GM19351 (cell line): ENCODE results near the gene TNFRSF8.

Experiments used
- ATAC-seq: cut with Tn5 transposase; IDR thresholded peaks from one replicate; pipeline ENCODE4 v1.9.1; 2021; ENCODE audit warnings: mild to moderate bottlenecking, moderate library complexity; ENCODE audit not compliant: unreplicated experiment

Gene TNFRSF8

GRCh38 chr1:12059722-12060464, 3.2 kb upstream of the TNFRSF8 start:
- no peak for ATAC-seq

GRCh38 chr1:12060500-12060899, 2.6 kb upstream of the TNFRSF8 start:
- no peak for ATAC-seq

- ATAC-seq, result no peak
Observed at GRCh38 chr1:12064073-12064969, 1.2 kb downstream of the TNFRSF8 start.

GRCh38 chr1:12065872-12066271, 2.8 kb downstream of the TNFRSF8 start:
- ATAC-seq, result no peak

GRCh38 chr1:12067900-12068821, 5.1 kb downstream of the TNFRSF8 start:
- ATAC-seq, result no peak

- ATAC-seq, result no peak
Observed at GRCh38 chr1:12069623-12070244, 6.6 kb downstream of the TNFRSF8 start.

GRCh38 chr1:12071892-12072291, 8.8 kb downstream of the TNFRSF8 start:
- ATAC-seq, result no peak

- no peak for ATAC-seq
Observed at GRCh38 chr1:12072741-12073140, 9.6 kb downstream of the TNFRSF8 start.

- ATAC-seq, result no peak
Observed at GRCh38 chr1:12073796-12074195, 10.7 kb downstream of the TNFRSF8 start.

- ATAC-seq, result no peak
Observed at GRCh38 chr1:12075195-12076114, 12.4 kb downstream of the TNFRSF8 start.

GRCh38 chr1:12076425-12077005, 13.4 kb downstream of the TNFRSF8 start:
- no peak for ATAC-seq

GRCh38 chr1:12078575-12078937, 15.5 kb downstream of the TNFRSF8 start:
- ATAC-seq, result peak; percentile 35

GRCh38 chr1:12078938-12079861, 16.1 kb downstream of the TNFRSF8 start:
- ATAC-seq, result peak; percentile 70

GRCh38 chr1:12080156-12080555, 17.1 kb downstream of the TNFRSF8 start:
- no peak for ATAC-seq

- ATAC-seq, result no peak
Observed at GRCh38 chr1:12080773-12081556, 17.9 kb downstream of the TNFRSF8 start.

- ATAC-seq, result no peak
Observed at GRCh38 chr1:12081648-12082396, 18.7 kb downstream of the TNFRSF8 start.

GRCh38 chr1:12082988-12083387, 19.9 kb downstream of the TNFRSF8 start:
- no peak for ATAC-seq
